Epidermal melanocyte (primary cell): Measurements from ENCODE around the gene RUNX2.
A peak's percentile ranks its signal among the peaks of the same experiment; 100 is the strongest.

Experiments
- DNase-seq: peaks from one replicate; pipeline ENCODE4 v3.0.0; 2011; ENCODE audit warnings: low spot score; ENCODE audit not compliant: insufficient read length

RUNX2 gene

GRCh38 chr6:45351076-45351475, 22.9 kb downstream of the RUNX2 start:
- no peak for DNase-seq

GRCh38 chr6:45351667-45352066, 23.5 kb downstream of the RUNX2 start:
- DNase-seq: no peak

GRCh38 chr6:45353654-45354053, 25.5 kb downstream of the RUNX2 start:
- DNase-seq: no peak

- DNase-seq: no peak
These were observed 36.3 kb downstream of the RUNX2 start for GRCh38 chr6:45364466-45364865.

GRCh38 chr6:45365036-45365435, 36.9 kb downstream of the RUNX2 start:
- no peak for DNase-seq

- no peak for DNase-seq
These were observed 38.4 kb downstream of the RUNX2 start for GRCh38 chr6:45366534-45366933.

GRCh38 chr6:45367999-45368398, 39.9 kb downstream of the RUNX2 start:
- no peak for DNase-seq

GRCh38 chr6:45369870-45370269, 41.7 kb downstream of the RUNX2 start:
- DNase-seq: no peak

- no peak for DNase-seq
These were observed 43.9 kb downstream of the RUNX2 start for GRCh38 chr6:45371924-45372573.

GRCh38 chr6:45375449-45375848, 47.3 kb downstream of the RUNX2 start:
- no peak for DNase-seq

- no peak for DNase-seq
These were observed 48.3 kb downstream of the RUNX2 start for GRCh38 chr6:45376310-45377042.

- DNase-seq: no peak
These were observed 49.0 kb downstream of the RUNX2 start for GRCh38 chr6:45377043-45377553.

- peak; percentile 51 for DNase-seq
These were observed 49.6 kb downstream of the RUNX2 start, which contains the start of gene SUPT3H for GRCh38 chr6:45377554-45378333. TSS of gene SUPT3H (minus strand) at chr6:45377934.

- no peak for DNase-seq
These were observed 50.3 kb downstream of the RUNX2 start for GRCh38 chr6:45378334-45378926.

- no peak for DNase-seq
These were observed 54.3 kb downstream of the RUNX2 start for GRCh38 chr6:45382391-45382790.

- no peak for DNase-seq
These were observed 58.4 kb downstream of the RUNX2 start for GRCh38 chr6:45386501-45386900.

GRCh38 chr6:45387236-45387635, 59.1 kb downstream of the RUNX2 start:
- no peak for DNase-seq

GRCh38 chr6:45388328-45388727, 60.2 kb downstream of the RUNX2 start:
- DNase-seq: no peak

GRCh38 chr6:45394586-45395095, 66.5 kb downstream of the RUNX2 start:
- DNase-seq: no peak

GRCh38 chr6:45398075-45398813, 70.1 kb downstream of the RUNX2 start:
- no peak for DNase-seq

GRCh38 chr6:45400021-45400420, 71.9 kb downstream of the RUNX2 start:
- DNase-seq: no peak
